ENCODE measurements around the gene GFPT1.
"Not testable (repeated sequence)": the region's sequence is repeated elsewhere in the genome, so short reads cannot be mapped to it uniquely, and the experiment has no call there.

GFPT1 gene

GRCh38 chr2:69382547-69382946, 4.5 kb downstream of the GFPT1 start:
- DNase-seq = no peak

GRCh38 chr2:69381337-69381737, 5.7 kb downstream of the GFPT1 start:
- no peak for DNase-seq

- DNase-seq = no peak
These were observed 6.7 kb downstream of the GFPT1 start for GRCh38 chr2:69380072-69380917.

GRCh38 chr2:69376403-69376802, 10.6 kb downstream of the GFPT1 start:
- DNase-seq = no peak

GRCh38 chr2:69375494-69376353, 11.3 kb downstream of the GFPT1 start:
- DNase-seq = no peak

- DNase-seq = no peak
These were observed 14.3 kb downstream of the GFPT1 start for GRCh38 chr2:69372767-69373166.

GRCh38 chr2:69369802-69370201, 17.2 kb downstream of the GFPT1 start:
- DNase-seq = no peak

GRCh38 chr2:69368588-69368987, 18.4 kb downstream of the GFPT1 start:
- DNase-seq = no peak

- no peak for DNase-seq
These were observed 27.7 kb downstream of the GFPT1 start for GRCh38 chr2:69359371-69359770.

GRCh38 chr2:69358914-69359313, 28.1 kb downstream of the GFPT1 start:
- DNase-seq = no peak

GRCh38 chr2:69356471-69356870, 30.6 kb downstream of the GFPT1 start:
- DNase-seq = no peak

GRCh38 chr2:69354976-69355375, 32.1 kb downstream of the GFPT1 start:
- DNase-seq = not testable (repeated sequence)

GRCh38 chr2:69353360-69353759, 33.7 kb downstream of the GFPT1 start:
- no peak for DNase-seq

- no peak for DNase-seq
These were observed 38.2 kb downstream of the GFPT1 start for GRCh38 chr2:69348781-69349180.

- DNase-seq = no peak
These were observed 41.6 kb downstream of the GFPT1 start for GRCh38 chr2:69345434-69345833.

GRCh38 chr2:69344305-69344704, 42.7 kb downstream of the GFPT1 start:
- DNase-seq = no peak

- no peak for DNase-seq
These were observed 46.8 kb downstream of the GFPT1 start for GRCh38 chr2:69340101-69340775.

GRCh38 chr2:69335311-69335710, 51.7 kb downstream of the GFPT1 start:
- no peak for DNase-seq

- no peak for DNase-seq
These were observed 53.7 kb downstream of the GFPT1 start for GRCh38 chr2:69333352-69333751.

GRCh38 chr2:69330781-69331180, 56.2 kb downstream of the GFPT1 start:
- no peak for DNase-seq

GRCh38 chr2:69322631-69323030, 64.4 kb downstream of the GFPT1 start:
- no peak for DNase-seq

GRCh38 chr2:69316550-69316949, 70.5 kb downstream of the GFPT1 start:
- no peak for DNase-seq

- no peak for DNase-seq
These were observed 71.8 kb downstream of the GFPT1 start for GRCh38 chr2:69315160-69315761.

Data from NCI-H1092 (cell line).